ENCODE measurements around the gene MYCN.

DNA sequence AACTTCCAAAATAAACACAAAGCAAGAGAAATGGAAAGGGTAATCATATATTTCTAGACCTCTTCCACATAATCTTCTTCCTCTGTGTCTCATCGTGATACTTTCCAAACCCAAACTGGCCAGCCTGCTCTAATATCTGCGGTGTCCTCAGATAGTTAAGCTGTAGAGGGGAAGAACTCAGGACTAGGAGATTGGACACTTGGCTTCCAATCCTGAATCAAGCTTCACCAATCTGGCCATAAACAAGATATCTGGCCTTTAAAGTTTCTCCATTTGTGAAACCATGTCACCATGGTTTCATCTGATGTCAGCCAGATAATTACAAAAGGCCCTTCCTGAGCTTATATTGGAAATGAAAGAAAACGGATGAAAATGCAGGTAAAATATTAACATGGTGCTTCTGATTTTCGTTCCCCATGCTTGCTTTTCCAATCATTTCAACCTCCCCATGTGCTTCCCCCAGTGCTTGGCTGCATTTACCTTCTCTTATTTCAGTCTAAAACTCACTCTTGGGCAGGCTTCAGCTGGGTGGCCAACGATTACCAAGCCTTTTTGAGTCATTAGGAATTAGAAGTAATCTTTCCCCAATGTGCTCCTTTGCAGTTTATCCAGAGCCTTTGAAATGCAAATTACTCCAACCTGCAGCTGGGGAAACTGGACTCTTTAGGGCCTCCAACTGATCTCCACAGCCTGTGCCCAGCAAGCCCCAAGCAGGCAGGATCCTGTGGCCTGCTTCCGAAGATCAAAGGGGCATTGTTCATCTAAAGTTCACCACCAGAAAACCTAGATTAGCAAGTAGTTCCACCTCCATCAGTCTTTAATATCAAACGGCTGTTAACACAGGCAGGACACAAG lies 44.5 kb upstream of the MYCN start:
- TF ChIP-seq EP300 (IDR thresholded peaks at IDR 0.05; ENCODE audit: borderline replicate concordance) (no peak), CEBPB (IDR thresholded peaks at IDR 0.05) (no peak), EGR1 (IDR thresholded peaks at IDR 0.05) (no peak), NFIC (IDR thresholded peaks at IDR 0.05) (no peak), CREB1 (IDR thresholded peaks at IDR 0.05; ENCODE audit: low read depth) (no peak), RAD21 (IDR thresholded peaks at IDR 0.05; ENCODE audit: low read depth) (no peak), TCF12 (IDR thresholded peaks at IDR 0.05; ENCODE audit: low read depth) (no peak), FOXM1 (IDR thresholded peaks at IDR 0.05; ENCODE audit: borderline replicate concordance, low read depth) (no peak), TAF1 (IDR thresholded peaks at IDR 0.05; ENCODE audit: low read depth) (no peak), TEAD4 (IDR thresholded peaks at IDR 0.05) (no peak), YY1 (IDR thresholded peaks at IDR 0.05; ENCODE audit: low read depth) (no peak)
- TF ChIP-seq, protein P1, sequence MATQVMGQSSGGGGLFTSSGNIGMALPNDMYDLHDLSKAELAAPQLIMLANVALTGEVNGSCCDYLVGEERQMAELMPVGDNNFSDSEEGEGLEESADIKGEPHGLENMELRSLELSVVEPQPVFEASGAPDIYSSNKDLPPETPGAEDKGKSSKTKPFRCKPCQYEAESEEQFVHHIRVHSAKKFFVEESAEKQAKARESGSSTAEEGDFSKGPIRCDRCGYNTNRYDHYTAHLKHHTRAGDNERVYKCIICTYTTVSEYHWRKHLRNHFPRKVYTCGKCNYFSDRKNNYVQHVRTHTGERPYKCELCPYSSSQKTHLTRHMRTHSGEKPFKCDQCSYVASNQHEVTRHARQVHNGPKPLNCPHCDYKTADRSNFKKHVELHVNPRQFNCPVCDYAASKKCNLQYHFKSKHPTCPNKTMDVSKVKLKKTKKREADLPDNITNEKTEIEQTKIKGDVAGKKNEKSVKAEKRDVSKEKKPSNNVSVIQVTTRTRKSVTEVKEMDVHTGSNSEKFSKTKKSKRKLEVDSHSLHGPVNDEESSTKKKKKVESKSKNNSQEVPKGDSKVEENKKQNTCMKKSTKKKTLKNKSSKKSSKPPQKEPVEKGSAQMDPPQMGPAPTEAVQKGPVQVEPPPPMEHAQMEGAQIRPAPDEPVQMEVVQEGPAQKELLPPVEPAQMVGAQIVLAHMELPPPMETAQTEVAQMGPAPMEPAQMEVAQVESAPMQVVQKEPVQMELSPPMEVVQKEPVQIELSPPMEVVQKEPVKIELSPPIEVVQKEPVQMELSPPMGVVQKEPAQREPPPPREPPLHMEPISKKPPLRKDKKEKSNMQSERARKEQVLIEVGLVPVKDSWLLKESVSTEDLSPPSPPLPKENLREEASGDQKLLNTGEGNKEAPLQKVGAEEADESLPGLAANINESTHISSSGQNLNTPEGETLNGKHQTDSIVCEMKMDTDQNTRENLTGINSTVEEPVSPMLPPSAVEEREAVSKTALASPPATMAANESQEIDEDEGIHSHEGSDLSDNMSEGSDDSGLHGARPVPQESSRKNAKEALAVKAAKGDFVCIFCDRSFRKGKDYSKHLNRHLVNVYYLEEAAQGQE (IDR thresholded peaks at IDR 0.05; ENCODE audit: low read depth), result no peak
- TF ChIP-seq, protein P2, sequence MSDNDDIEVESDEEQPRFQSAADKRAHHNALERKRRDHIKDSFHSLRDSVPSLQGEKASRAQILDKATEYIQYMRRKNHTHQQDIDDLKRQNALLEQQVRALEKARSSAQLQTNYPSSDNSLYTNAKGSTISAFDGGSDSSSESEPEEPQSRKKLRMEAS (IDR thresholded peaks at IDR 0.05), result no peak
- TF ChIP-seq, protein P3, sequence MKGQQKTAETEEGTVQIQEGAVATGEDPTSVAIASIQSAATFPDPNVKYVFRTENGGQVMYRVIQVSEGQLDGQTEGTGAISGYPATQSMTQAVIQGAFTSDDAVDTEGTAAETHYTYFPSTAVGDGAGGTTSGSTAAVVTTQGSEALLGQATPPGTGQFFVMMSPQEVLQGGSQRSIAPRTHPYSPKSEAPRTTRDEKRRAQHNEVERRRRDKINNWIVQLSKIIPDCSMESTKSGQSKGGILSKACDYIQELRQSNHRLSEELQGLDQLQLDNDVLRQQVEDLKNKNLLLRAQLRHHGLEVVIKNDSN (IDR thresholded peaks at IDR 0.05), result no peak

Data from Ishikawa (cell line).